HepG2 (cell line): ENCODE data around the gene SRSF10. TPM values are rescaled to one million over a fixed set of nuclear protein-coding genes. Genes with fewer than 3 reads are reported as not detected.

ENCODE experiments used
- CREM ChIP-seq, 2 experiments: sonication (generic) in 1 of 2; formaldehyde crosslinking in 1 of 2; IDR thresholded peaks; 2 replicates each; pipeline versions ENCODE4 v1.4.0 to v1.6.1; 2016 to 2020; ENCODE audit warnings: antibody characterized with exemption in 1 of 2, mild to moderate bottlenecking in 1 of 2, missing genetic modification reagents in 1 of 2
- ESRRA ChIP-seq: sonication (generic); formaldehyde crosslinking; IDR thresholded peaks from 2 replicates; pipeline ENCODE4 v1.5.1; 2020; ENCODE audit warnings: mild to moderate bottlenecking, low read depth, missing genetic modification reagents
- HCFC1 ChIP-seq: fragments of 150-350 bp; IDR thresholded peaks from 2 replicates; pipeline ENCODE4 v1.6.1; 2014; ENCODE audit warnings: low read depth, low read length
- HDAC1 ChIP-seq: sonication (generic); formaldehyde crosslinking; IDR thresholded peaks from 2 replicates; pipeline ENCODE4 v1.5.1; 2020; ENCODE audit warnings: mild to moderate bottlenecking, missing genetic modification reagents
- MED8 ChIP-seq: sonication (generic); formaldehyde crosslinking; IDR thresholded peaks from 2 replicates; pipeline ENCODE4 v1.8.1; 2023; ENCODE audit warnings: mild to moderate bottlenecking, missing genetic modification reagents; ENCODE audit not compliant: insufficient replicate concordance
- MXD3 ChIP-seq: IDR thresholded peaks from 2 replicates; pipeline ENCODE4 v1.6.1; 2016; ENCODE audit warnings: mild to moderate bottlenecking, missing biosample characterization, missing genetic modification reagents
- PAF1 ChIP-seq: IDR thresholded peaks from 2 replicates; pipeline ENCODE4 v1.6.1; 2016; ENCODE audit warnings: missing genetic modification reagents, missing compliant biosample characterization
- PHF21A ChIP-seq: sonication (generic); formaldehyde crosslinking; IDR thresholded peaks from 2 replicates; pipeline ENCODE4 v1.5.0; 2020; ENCODE audit warnings: mild to moderate bottlenecking, missing genetic modification reagents
- PITX1 ChIP-seq: sonication (generic); formaldehyde crosslinking; IDR thresholded peaks from 2 replicates; pipeline ENCODE4 v1.5.1; 2020; ENCODE audit warnings: mild to moderate bottlenecking, missing genetic modification reagents
- POLR2G ChIP-seq: fragments of 200-400 bp; formaldehyde crosslinking; IDR thresholded peaks from 2 replicates; pipeline ENCODE4 v1.6.1; 2018; ENCODE audit warnings: mild to moderate bottlenecking, low read depth, low read length, moderate library complexity
- PRMT3 ChIP-seq: sonication (generic); formaldehyde crosslinking; IDR thresholded peaks from 2 replicates; pipeline ENCODE4 v1.8.1; 2022; ENCODE audit warnings: low read depth, mild to moderate bottlenecking, moderate library complexity, missing genetic modification reagents, borderline replicate concordance
- RARG ChIP-seq: sonication (generic); formaldehyde crosslinking; IDR thresholded peaks from 2 replicates; pipeline ENCODE4 v1.4.0; 2020; ENCODE audit warnings: low read depth, mild to moderate bottlenecking, missing genetic modification reagents
- SOX5 ChIP-seq: IDR thresholded peaks from 2 replicates; pipeline ENCODE4 v1.6.1; 2016; ENCODE audit warnings: borderline replicate concordance
- TGIF2 ChIP-seq: IDR thresholded peaks from 2 replicates; pipeline ENCODE4 v1.6.1; 2016; ENCODE audit warnings: control low read depth, missing compliant biosample characterization
- THAP11 ChIP-seq: IDR thresholded peaks from 2 replicates; pipeline ENCODE4 v1.6.1; 2016; ENCODE audit warnings: missing biosample characterization, missing genetic modification reagents
- XBP1 ChIP-seq: sonication (generic); formaldehyde crosslinking; IDR thresholded peaks from 2 replicates; pipeline ENCODE4 v1.5.0; 2020; ENCODE audit warnings: missing genetic modification reagents
- ZBTB21 ChIP-seq: sonication (generic); formaldehyde crosslinking; IDR thresholded peaks from 2 replicates; pipeline ENCODE4 v1.4.0; 2020; ENCODE audit warnings: missing genetic modification reagents
- ZBTB38 ChIP-seq: sonication (generic); formaldehyde crosslinking; IDR thresholded peaks from 2 replicates; pipeline ENCODE4 v1.5.1; 2020; ENCODE audit warnings: mild to moderate bottlenecking, missing genetic modification reagents
- ZBTB7B ChIP-seq: sonication (generic); formaldehyde crosslinking; IDR thresholded peaks from 2 replicates; pipeline ENCODE4 v1.4.0; 2020; ENCODE audit warnings: missing genetic modification reagents
- ZFP37 ChIP-seq: sonication (generic); formaldehyde crosslinking; IDR thresholded peaks from 2 replicates; pipeline ENCODE4 v1.4.0; 2020; ENCODE audit warnings: missing genetic modification reagents, borderline replicate concordance
- ZMYM4 ChIP-seq: sonication (generic); formaldehyde crosslinking; IDR thresholded peaks from 2 replicates; pipeline ENCODE4 v1.8.1; 2023; ENCODE audit warnings: mild to moderate bottlenecking, missing genetic modification reagents
- ZNF10 ChIP-seq: sonication (generic); formaldehyde crosslinking; IDR thresholded peaks from 2 replicates; pipeline ENCODE4 v1.4.0; 2020; ENCODE audit warnings: mild to moderate bottlenecking, low read depth, missing genetic modification reagents, borderline replicate concordance
- ZNF224 ChIP-seq: sonication (generic); formaldehyde crosslinking; IDR thresholded peaks from 2 replicates; pipeline ENCODE4 v1.5.0; 2020; ENCODE audit warnings: mild to moderate bottlenecking, missing genetic modification reagents
- ZNF282 ChIP-seq: fragments of 450-650 bp; IDR thresholded peaks from 2 replicates; pipeline ENCODE4 v1.6.1; 2018; ENCODE audit not compliant: partially characterized antibody
- ZNF567 ChIP-seq: sonication (generic); formaldehyde crosslinking; IDR thresholded peaks from 2 replicates; pipeline ENCODE4 v1.8.1; 2023; ENCODE audit warnings: mild to moderate bottlenecking, missing genetic modification reagents, borderline replicate concordance
- ZZZ3 ChIP-seq: sonication (generic); formaldehyde crosslinking; IDR thresholded peaks from 2 replicates; pipeline ENCODE4 v1.4.0; 2020; ENCODE audit warnings: missing genetic modification reagents, mild to moderate bottlenecking, borderline replicate concordance
- polyA plus RNA-seq, 8 experiments: library from polyadenylated mRNA; depleted of rRNA in 3 of 8; stranded (reverse) in 7 of 8; unstranded in 1 of 8; fragments of >200 nt; fragmentation: Illumina TruSeq in 4 of 8; extraction: Trizol in 4 of 8; gene quantifications; 2 replicates each; pipeline versions ENCODE4 v1.2.1 to v1.2.3, GENCODE V29; 2011 to 2016; ENCODE audit warnings: low read depth in 4 of 8, missing spikeins in 1 of 8, mixed read lengths in 1 of 8; ENCODE audit not compliant: insufficient read depth in 1 of 8
- total RNA-seq, 5 experiments: library from RNA; depleted of rRNA; stranded (reverse); fragments of >200 nt; fragmentation: Illumina TruSeq; extraction: Trizol; gene quantifications; 2 replicates each; pipeline ENCODE4 v1.2.3, GENCODE V29; 2016; ENCODE audit warnings: low read depth in 1 of 5
- TF ChIP-seq, protein P1 (sequence below): fragments of 450-650 bp; IDR thresholded peaks from 2 replicates; pipeline ENCODE4 v1.6.1; 2017; ENCODE audit warnings: mild to moderate bottlenecking
- TF ChIP-seq, protein P2 (sequence below): IDR thresholded peaks from 2 replicates; pipeline ENCODE4 v1.6.1; 2012; ENCODE audit warnings: inconsistent platforms

The SRSF10 gene
- total and polyA plus RNA-seq, 2 of the 13 experiments (the other 11 are each of a cell fraction or from before 2014, with no cell fraction given): 126 to 186 TPM

DNA sequence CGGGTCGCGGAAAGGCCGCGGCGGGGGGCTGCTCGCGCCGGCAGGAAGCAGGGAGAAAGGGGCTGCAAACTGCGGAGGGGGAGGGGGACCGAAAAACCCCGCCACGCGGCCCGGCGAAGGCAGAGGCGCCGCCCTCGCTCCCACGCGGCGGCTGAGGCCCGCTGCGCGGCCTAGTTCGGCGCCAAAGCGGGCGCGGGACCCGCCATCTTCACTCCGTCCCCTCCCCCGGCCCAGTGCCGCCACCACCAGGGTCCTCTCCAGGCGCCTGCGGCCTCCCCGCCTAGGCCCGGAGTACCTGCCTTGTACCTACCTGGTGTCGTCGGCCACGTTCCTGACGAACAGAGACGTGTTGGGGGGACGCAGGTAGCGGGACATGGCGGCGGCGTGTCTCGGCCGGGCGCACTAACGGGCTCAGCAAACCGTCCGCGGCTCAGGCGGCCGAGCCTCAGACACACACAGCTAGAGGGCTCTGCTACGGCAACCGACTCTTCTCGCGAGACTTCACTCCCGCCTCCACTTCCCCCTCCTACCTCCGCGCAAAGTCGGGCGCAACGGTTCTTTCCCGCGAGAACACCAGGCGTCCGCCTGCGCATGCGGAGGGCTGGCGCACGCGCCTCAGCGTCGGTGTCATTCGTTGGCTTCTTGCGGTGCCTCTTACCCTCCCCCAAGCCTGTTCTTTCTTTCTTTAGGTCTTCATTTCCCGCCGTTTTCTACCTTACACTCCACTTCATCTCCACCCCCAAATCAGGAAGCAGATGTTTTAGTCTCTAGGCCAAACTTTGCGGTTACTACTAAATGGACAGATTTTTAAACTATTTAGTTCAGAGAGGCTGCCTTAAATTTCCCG is at the start of gene SRSF10 (continued):
- TF ChIP-seq ZNF567 (CRISPR knock-in tag): no peak
- peak; percentile 72; the same call in 1 of the 2 replicates for TF ChIP-seq ZZZ3 (CRISPR knock-in tag)
- peak; percentile 30; the same call in 1 of the 2 replicates for TF ChIP-seq ZBTB21 (CRISPR knock-in tag)
- peak; percentile 69 for TF ChIP-seq MED8 (CRISPR knock-in tag)
- no peak for TF ChIP-seq ZFP37 (CRISPR knock-in tag)
- peak; percentile 37; the same call in 1 of the 2 replicates for TF ChIP-seq HCFC1
- peak; percentile 79; the same call in 1 of the 2 replicates for TF ChIP-seq ZBTB38 (CRISPR knock-in tag)
- TF ChIP-seq ESRRA (CRISPR knock-in tag): peak; percentile 25; the same call in 1 of the 2 replicates
- peak; percentile 58; the same call in 1 of the 2 replicates for TF ChIP-seq TGIF2 (CRISPR knock-in tag)
- no peak for TF ChIP-seq PAF1 (CRISPR knock-in tag)
- TF ChIP-seq ZNF282: no peak
- no peak for TF ChIP-seq XBP1 (CRISPR knock-in tag)
- 0 out of 2 replicates have a peak, but pooled peaks have one; percentile 47 for TF ChIP-seq PHF21A (CRISPR knock-in tag)
- TF ChIP-seq ZNF224 (CRISPR knock-in tag): no peak; the same call in 1 of the 2 replicates
- peak; percentile 90 for TF ChIP-seq THAP11 (CRISPR knock-in tag)
- TF ChIP-seq ZMYM4 (CRISPR knock-in tag): peak; percentile 98
- TF ChIP-seq ZNF10 (CRISPR knock-in tag): no peak
- peak; percentile 76 for TF ChIP-seq HDAC1 (CRISPR knock-in tag)
- TF ChIP-seq ZBTB7B: peak; percentile 71
- TF ChIP-seq, protein P1, sequence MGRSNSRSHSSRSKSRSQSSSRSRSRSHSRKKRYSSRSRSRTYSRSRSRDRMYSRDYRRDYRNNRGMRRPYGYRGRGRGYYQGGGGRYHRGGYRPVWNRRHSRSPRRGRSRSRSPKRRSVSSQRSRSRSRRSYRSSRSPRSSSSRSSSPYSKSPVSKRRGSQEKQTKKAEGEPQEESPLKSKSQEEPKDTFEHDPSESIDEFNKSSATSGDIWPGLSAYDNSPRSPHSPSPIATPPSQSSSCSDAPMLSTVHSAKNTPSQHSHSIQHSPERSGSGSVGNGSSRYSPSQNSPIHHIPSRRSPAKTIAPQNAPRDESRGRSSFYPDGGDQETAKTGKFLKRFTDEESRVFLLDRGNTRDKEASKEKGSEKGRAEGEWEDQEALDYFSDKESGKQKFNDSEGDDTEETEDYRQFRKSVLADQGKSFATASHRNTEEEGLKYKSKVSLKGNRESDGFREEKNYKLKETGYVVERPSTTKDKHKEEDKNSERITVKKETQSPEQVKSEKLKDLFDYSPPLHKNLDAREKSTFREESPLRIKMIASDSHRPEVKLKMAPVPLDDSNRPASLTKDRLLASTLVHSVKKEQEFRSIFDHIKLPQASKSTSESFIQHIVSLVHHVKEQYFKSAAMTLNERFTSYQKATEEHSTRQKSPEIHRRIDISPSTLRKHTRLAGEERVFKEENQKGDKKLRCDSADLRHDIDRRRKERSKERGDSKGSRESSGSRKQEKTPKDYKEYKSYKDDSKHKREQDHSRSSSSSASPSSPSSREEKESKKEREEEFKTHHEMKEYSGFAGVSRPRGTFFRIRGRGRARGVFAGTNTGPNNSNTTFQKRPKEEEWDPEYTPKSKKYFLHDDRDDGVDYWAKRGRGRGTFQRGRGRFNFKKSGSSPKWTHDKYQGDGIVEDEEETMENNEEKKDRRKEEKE: no peak
- peak; percentile 97 for TF ChIP-seq POLR2G
- peak; percentile 50; the same call in 1 of the 2 replicates for TF ChIP-seq CREM (IDR thresholded peaks at IDR 0.05)
- no peak for TF ChIP-seq CREM (CRISPR knock-in tag; IDR thresholded peaks at IDR 0.05)
- peak; percentile 30; the same call in 1 of the 2 replicates for TF ChIP-seq SOX5 (CRISPR knock-in tag)
- TF ChIP-seq PITX1: peak; percentile 61; the same call in 1 of the 2 replicates
- TF ChIP-seq PRMT3: no peak
- TF ChIP-seq MXD3 (CRISPR knock-in tag): peak; percentile 73; the same call in 1 of the 2 replicates
- TF ChIP-seq, protein P2, sequence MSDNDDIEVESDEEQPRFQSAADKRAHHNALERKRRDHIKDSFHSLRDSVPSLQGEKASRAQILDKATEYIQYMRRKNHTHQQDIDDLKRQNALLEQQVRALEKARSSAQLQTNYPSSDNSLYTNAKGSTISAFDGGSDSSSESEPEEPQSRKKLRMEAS: peak; percentile 89
- peak; percentile 95 for TF ChIP-seq RARG (CRISPR knock-in tag)
